Vagina (tissue), 2 donors: Measurements from ENCODE around the gene ZSWIM6.

Experiments
- POLR2A ChIP-seq, 2 donors: fragments of 450-650 bp; IDR thresholded peaks; one replicate each; pipeline ENCODE4 v1.6.1; 2017; ENCODE audit warnings: antibody characterized with exemption in 2 of 2, mild to moderate bottlenecking in 2 of 2, moderate library complexity in 2 of 2
- TF ChIP-seq, protein P1 (sequence below), 3 experiments: fragments of 450-650 bp in 2 of 3; fragments of 200-600 bp in 1 of 3; sonication (generic) in 1 of 3; IDR thresholded peaks; one replicate each; pipeline ENCODE4 v1.5.1; 2017 to 2019; ENCODE audit warnings: antibody characterized with exemption in 3 of 3, mild to moderate bottlenecking in 2 of 3, moderate library complexity in 2 of 3

DNA sequence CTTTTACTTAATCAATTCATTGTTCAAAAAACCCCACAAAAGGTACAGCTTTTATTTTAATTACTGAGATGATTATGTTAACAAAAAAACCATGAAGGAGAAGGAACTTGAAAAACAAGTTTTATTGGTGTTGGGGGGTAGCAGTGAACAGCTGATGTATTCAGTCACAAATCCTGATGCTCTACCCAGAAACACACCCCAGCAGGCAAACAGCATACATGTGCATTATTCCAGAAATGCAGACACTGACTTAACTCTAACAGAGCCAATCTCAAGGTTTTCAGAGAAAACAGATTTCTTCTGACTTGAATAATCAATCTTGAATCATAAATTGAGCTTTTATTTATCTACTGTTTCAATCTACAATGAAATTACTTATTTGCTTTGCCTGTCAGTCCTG is 175.2 kb downstream of the ZSWIM6 start:
- TF ChIP-seq, protein P1, sequence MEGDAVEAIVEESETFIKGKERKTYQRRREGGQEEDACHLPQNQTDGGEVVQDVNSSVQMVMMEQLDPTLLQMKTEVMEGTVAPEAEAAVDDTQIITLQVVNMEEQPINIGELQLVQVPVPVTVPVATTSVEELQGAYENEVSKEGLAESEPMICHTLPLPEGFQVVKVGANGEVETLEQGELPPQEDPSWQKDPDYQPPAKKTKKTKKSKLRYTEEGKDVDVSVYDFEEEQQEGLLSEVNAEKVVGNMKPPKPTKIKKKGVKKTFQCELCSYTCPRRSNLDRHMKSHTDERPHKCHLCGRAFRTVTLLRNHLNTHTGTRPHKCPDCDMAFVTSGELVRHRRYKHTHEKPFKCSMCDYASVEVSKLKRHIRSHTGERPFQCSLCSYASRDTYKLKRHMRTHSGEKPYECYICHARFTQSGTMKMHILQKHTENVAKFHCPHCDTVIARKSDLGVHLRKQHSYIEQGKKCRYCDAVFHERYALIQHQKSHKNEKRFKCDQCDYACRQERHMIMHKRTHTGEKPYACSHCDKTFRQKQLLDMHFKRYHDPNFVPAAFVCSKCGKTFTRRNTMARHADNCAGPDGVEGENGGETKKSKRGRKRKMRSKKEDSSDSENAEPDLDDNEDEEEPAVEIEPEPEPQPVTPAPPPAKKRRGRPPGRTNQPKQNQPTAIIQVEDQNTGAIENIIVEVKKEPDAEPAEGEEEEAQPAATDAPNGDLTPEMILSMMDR (IDR thresholded peaks at IDR 0.05) = no peak
- TF ChIP-seq POLR2A (IDR thresholded peaks at IDR 0.05) = no peak
